Measurements from ENCODE around the gene GPR158. TPM values are rescaled to one million over a fixed set of nuclear protein-coding genes. Genes with fewer than 3 reads are reported as not detected.

GPR158 gene
- total RNA-seq, 1 experiment from 2014 or later = 0.24 TPM

- Histone ChIP-seq H4K8ac (replicated peaks; ENCODE audit: insufficient read length, low read depth, low read length) (no peak overlapping the region), H3K27ac (ENCODE audit: insufficient read length, low read depth, low read length) (no peak overlapping the region), H3K9ac (ENCODE audit: extremely low read depth, insufficient read length, low read length) (no peak overlapping the region), H2AFZ (ENCODE audit: low read length) (no peak overlapping the region), H3K4me1 (ENCODE audit: insufficient read depth, low read length) (no peaks in the 10 kb centered on the region), H3K9me3 (ENCODE audit: control insufficient read depth, low read depth, low read length) (no peaks in the 10 kb centered on the region), H4K20me1 (ENCODE audit: control insufficient read depth, insufficient read depth, insufficient read length) (no peaks in the 10 kb centered on the region), H4K91ac (ENCODE audit: insufficient read length, low read depth, low read length) (no peak overlapping the region), H3K18ac (ENCODE audit: insufficient read length, low read depth, low read length) (no peak overlapping the region), H3K4me2 (ENCODE audit: insufficient read depth, insufficient read length, low read length) (no peak overlapping the region), H3K56ac (ENCODE audit: insufficient read length, low read depth, low read length) (no peak overlapping the region), H4K5ac (ENCODE audit: insufficient read length, low read depth, low read length) (no peak overlapping the region), H3K79me1 (ENCODE audit: insufficient read depth, low read depth, low read length, poor library complexity, severe bottlenecking) (no peaks in the 10 kb centered on the region), H3K14ac (ENCODE audit: insufficient read depth, low read length) (no peak overlapping the region), H2BK120ac (ENCODE audit: low read depth, low read length, poor library complexity, severe bottlenecking) (no peak overlapping the region), H2BK20ac (ENCODE audit: low read depth, low read length, poor library complexity, severe bottlenecking) (no peak overlapping the region), H3K4ac (ENCODE audit: low read depth, low read length) (no peak overlapping the region), H3K79me2 (ENCODE audit: insufficient read depth, low read length) (no peaks in the 10 kb centered on the region), H2BK12ac (ENCODE audit: insufficient read length, low read depth, low read length) (no peak overlapping the region), H2BK5ac (ENCODE audit: insufficient read length, low read length) (no peak overlapping the region), H3K23me2 (ENCODE audit: insufficient read length, low read depth, low read length, poor library complexity, severe bottlenecking) (no peaks in the 10 kb centered on the region), H3T11ph (ENCODE audit: low read length) (no peak overlapping the region), H3K27me3 (ENCODE audit: insufficient read depth, low read length) (no peaks in the 10 kb centered on the region), H3K23ac (ENCODE audit: insufficient read length, low read depth, low read length) (no peak overlapping the region), H2BK15ac (ENCODE audit: low read depth, low read length) (no peak overlapping the region), H2AK5ac (ENCODE audit: insufficient read length, low read length) (no peak overlapping the region)
- TF ChIP-seq, protein P1, sequence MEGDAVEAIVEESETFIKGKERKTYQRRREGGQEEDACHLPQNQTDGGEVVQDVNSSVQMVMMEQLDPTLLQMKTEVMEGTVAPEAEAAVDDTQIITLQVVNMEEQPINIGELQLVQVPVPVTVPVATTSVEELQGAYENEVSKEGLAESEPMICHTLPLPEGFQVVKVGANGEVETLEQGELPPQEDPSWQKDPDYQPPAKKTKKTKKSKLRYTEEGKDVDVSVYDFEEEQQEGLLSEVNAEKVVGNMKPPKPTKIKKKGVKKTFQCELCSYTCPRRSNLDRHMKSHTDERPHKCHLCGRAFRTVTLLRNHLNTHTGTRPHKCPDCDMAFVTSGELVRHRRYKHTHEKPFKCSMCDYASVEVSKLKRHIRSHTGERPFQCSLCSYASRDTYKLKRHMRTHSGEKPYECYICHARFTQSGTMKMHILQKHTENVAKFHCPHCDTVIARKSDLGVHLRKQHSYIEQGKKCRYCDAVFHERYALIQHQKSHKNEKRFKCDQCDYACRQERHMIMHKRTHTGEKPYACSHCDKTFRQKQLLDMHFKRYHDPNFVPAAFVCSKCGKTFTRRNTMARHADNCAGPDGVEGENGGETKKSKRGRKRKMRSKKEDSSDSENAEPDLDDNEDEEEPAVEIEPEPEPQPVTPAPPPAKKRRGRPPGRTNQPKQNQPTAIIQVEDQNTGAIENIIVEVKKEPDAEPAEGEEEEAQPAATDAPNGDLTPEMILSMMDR (conservative IDR thresholded peaks at IDR 0.05) = no peak
- Mint-ChIP-seq H3K36me3 (ENCODE audit: insufficient read depth in 1 of 3, low read depth in 3 of 3) (no peaks in the 10 kb centered on the region), H3K27me3 (ENCODE audit: low read depth) (no peaks in the 10 kb centered on the region), H3K27ac (no peak overlapping the region), H3K4me1 (peaks cover 8 to 12% of the 10 kb centered on the region in 2 experiments), H3K9me3 (no peaks in the 10 kb centered on the region), H3K4me3 (no peak overlapping the region)
- no peak for DNase-seq
- WGBS (ENCODE audit: extremely low coverage, insufficient read length, low lambda C conversion rate) = no CpG with 5 or more reads among the region's 1 CpG
Observed at GRCh38 chr10:25441270-25441669, 266.5 kb downstream of the GPR158 start.
